ENCODE measurements around the gene RBM23.

- TF ChIP-seq CTCF (IDR thresholded peaks at IDR 0.05) (no peak), POLR2A (IDR thresholded peaks at IDR 0.05) (no peak)
Observed at GRCh38 chr14:22882529-22883172, 36.3 kb downstream of the RBM23 start.

Data from testis (tissue), 2 donors.